Measurements from ENCODE around the gene GAN. TPM values are rescaled to one million over a fixed set of nuclear protein-coding genes. Genes with fewer than 3 reads are reported as not detected.

Gene GAN
- total and polyA plus RNA-seq, 10 of the 15 experiments (the other 5 are each of a cell fraction or from before 2014, with no cell fraction given) = 0.42 to 8.4 (median 2.5) TPM

- in situ Hi-C loops (cut with MboI) = no loop called here
- Histone ChIP-seq H4K20me1 (ENCODE audit: control insufficient read depth, insufficient read depth) (no peaks in the 10 kb centered on the region), H3K9ac (ENCODE audit: control insufficient read depth, insufficient read depth, low read length) (no peak overlapping the region), H2AFZ (ENCODE audit: control insufficient read depth, low read depth, low read length) (no peak overlapping the region), H3K4me1 (ENCODE audit: control insufficient read depth, insufficient read depth, low read length) (no peaks in the 10 kb centered on the region), H3K4me3 (no peak overlapping the region), H3K27me3 (replicated peaks in 1 of 2; ENCODE audit: control insufficient read depth in 2 of 2, insufficient read depth in 2 of 2, low read length in 1 of 2) (no peaks in the 10 kb centered on the region), H3K27ac (ENCODE audit: control insufficient read depth, insufficient read depth) (no peak overlapping the region), H3K4me2 (ENCODE audit: control insufficient read depth, insufficient read depth) (no peak overlapping the region), H3K36me3 (ENCODE audit: control insufficient read depth in 2 of 2, insufficient read depth in 2 of 2, low read length in 1 of 2) (no peaks in the 10 kb centered on the region), H3K9me3 (replicated peaks; ENCODE audit: control insufficient read depth, insufficient read depth, low read length) (no peaks in the 10 kb centered on the region), H3K79me2 (ENCODE audit: control insufficient read depth, insufficient read depth, low read length) (no peaks in the 10 kb centered on the region; the same call in 1 of the 2 replicates)
- ChIA-PET RAD21 (ENCODE audit: unreplicated experiment) (no interaction called here), SMC1A (ENCODE audit: uncharacterized antibody, unreplicated experiment) (interaction anchor here (1.0 to 1.3 kb wide), 2 partner anchors 13 to 38 kb away, joined by 3 to 4 read pairs; no protein-coding TSS in a partner anchor), CTCF (no interaction called here), POLR2A (no interaction called here)
- FAIRE-seq = no peak
- 86% methylated on average over 5 of the region's 5 CpGs for WGBS (ENCODE audit: insufficient coverage, insufficient replicate concordance, low lambda C conversion rate, missing lambda C conversion rate)
- ATAC-seq = no peak
- no peak for DNase-seq (ENCODE audit: low read depth, low spot score)
- intact Hi-C loops (cut with micrococcal nuclease; ENCODE audit: unreplicated experiment) = no loop called here
- no TSS peak for BruUV-seq (replicated peaks)
- no peak for TF ChIP-seq SMAD5 (IDR thresholded peaks at IDR 0.05; ENCODE audit: low read depth)
- TF ChIP-seq NFIC (IDR thresholded peaks at IDR 0.05; ENCODE audit: low read depth, low read length) = no peak
- no peak for TF ChIP-seq IRF4 (IDR thresholded peaks at IDR 0.05; ENCODE audit: low read depth, low read length)
- no peak for TF ChIP-seq NRF1 (conservative IDR thresholded peaks at IDR 0.05; ENCODE audit: low read depth, low read length)
Observed at GRCh38 chr16:81327011-81327410, 12.2 kb downstream of the GAN start.

DNA sequence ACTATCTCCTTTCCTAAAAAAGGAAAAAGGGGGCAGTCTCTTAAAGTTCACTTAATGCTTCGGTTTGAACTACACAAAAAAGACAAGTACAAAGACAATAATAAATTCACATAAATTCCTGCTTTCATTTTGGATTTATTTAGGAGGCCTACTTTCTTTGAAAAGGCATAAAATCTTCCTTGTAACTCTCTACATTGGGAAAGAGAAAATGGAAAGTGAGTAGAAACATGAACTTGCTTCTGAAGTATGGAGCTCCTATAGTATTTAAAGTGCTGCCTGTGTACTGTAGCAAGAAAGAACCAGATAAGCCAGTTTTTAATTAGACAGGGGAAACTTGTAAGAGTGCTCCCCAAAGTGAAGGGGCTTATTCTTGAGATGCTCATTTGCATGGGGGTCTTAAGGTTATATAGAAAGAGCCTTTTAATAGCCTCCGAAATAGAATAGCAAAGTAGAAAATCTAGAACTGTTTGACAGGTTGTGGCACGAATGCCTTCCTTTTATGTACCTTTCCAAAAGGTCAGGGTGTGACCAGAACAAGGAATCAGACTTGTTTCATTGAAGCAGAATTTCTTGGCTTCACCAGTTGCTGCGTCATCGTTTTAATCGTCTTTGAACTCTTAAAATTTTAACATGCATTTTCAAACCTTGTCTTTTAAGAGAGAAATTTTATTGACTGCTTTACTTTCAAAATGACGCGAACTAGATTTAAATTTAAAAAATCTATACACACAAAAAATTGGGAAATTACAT is 12.9 kb downstream of the GAN start:
- Histone ChIP-seq H3K4me2 (ENCODE audit: control insufficient read depth, insufficient read depth) (no peak overlapping the region), H3K9ac (ENCODE audit: control insufficient read depth, insufficient read depth, low read length) (no peak overlapping the region), H3K4me3 (no peak overlapping the region), H3K27me3 (replicated peaks in 1 of 2; ENCODE audit: control insufficient read depth in 2 of 2, insufficient read depth in 2 of 2, low read length in 1 of 2) (no peaks in the 10 kb centered on the region), H3K27ac (ENCODE audit: control insufficient read depth, insufficient read depth) (no peak overlapping the region), H4K20me1 (ENCODE audit: control insufficient read depth, insufficient read depth) (no peaks in the 10 kb centered on the region), H3K79me2 (ENCODE audit: control insufficient read depth, insufficient read depth, low read length) (no peaks in the 10 kb centered on the region; the same call in 1 of the 2 replicates), H3K36me3 (ENCODE audit: control insufficient read depth in 2 of 2, insufficient read depth in 2 of 2, low read length in 1 of 2) (no peaks in the 10 kb centered on the region), H2AFZ (ENCODE audit: control insufficient read depth, low read depth, low read length) (no peak overlapping the region), H3K9me3 (replicated peaks; ENCODE audit: control insufficient read depth, insufficient read depth, low read length) (no peaks in the 10 kb centered on the region), H3K4me1 (ENCODE audit: control insufficient read depth, insufficient read depth, low read length) (no peaks in the 10 kb centered on the region)
- no peak for DNase-seq (ENCODE audit: low read depth, low spot score)
- CTCF ChIA-PET = interaction anchor here (1.1 kb wide), 1 partner anchor 78 kb away, joined by 3 read pairs; no protein-coding TSS in a partner anchor
- POLR2A ChIA-PET = no interaction called here
- FAIRE-seq = no peak
- ATAC-seq = no peak
- intact Hi-C loops (cut with micrococcal nuclease; ENCODE audit: unreplicated experiment) = no loop called here
- SMC1A ChIA-PET (ENCODE audit: uncharacterized antibody, unreplicated experiment) = interaction anchor here (1.0 to 1.3 kb wide), 2 partner anchors 14 to 38 kb away, joined by 3 to 4 read pairs; no protein-coding TSS in a partner anchor
- 87% methylated on average over 8 of the region's 8 CpGs for WGBS (ENCODE audit: insufficient coverage, insufficient replicate concordance, low lambda C conversion rate, missing lambda C conversion rate)
- in situ Hi-C loops (cut with MboI) = no loop called here
- BruUV-seq (replicated peaks) = no TSS peak
- RAD21 ChIA-PET (ENCODE audit: unreplicated experiment) = no interaction called here
- TF ChIP-seq MEF2A (IDR thresholded peaks at IDR 0.05; ENCODE audit: insufficient read depth, low read depth, low read length) (no peak), PAX5 (IDR thresholded peaks at IDR 0.05; ENCODE audit: borderline replicate concordance, low read depth, low read length) (no peak), PAX8 (IDR thresholded peaks at IDR 0.05) (no peak), CBFB (IDR thresholded peaks at IDR 0.05; ENCODE audit: low read depth) (no peak), NR2F1 (conservative IDR thresholded peaks at IDR 0.05) (no peak), SREBF1 (IDR thresholded peaks at IDR 0.05; ENCODE audit: low read length) (no peak)
- TF ChIP-seq, protein P1, sequence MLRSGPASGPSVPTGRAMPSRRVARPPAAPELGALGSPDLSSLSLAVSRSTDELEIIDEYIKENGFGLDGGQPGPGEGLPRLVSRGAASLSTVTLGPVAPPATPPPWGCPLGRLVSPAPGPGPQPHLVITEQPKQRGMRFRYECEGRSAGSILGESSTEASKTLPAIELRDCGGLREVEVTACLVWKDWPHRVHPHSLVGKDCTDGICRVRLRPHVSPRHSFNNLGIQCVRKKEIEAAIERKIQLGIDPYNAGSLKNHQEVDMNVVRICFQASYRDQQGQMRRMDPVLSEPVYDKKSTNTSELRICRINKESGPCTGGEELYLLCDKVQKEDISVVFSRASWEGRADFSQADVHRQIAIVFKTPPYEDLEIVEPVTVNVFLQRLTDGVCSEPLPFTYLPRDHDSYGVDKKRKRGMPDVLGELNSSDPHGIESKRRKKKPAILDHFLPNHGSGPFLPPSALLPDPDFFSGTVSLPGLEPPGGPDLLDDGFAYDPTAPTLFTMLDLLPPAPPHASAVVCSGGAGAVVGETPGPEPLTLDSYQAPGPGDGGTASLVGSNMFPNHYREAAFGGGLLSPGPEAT (IDR thresholded peaks at IDR 0.05; ENCODE audit: low read depth) = no peak
- TF ChIP-seq, protein P2, sequence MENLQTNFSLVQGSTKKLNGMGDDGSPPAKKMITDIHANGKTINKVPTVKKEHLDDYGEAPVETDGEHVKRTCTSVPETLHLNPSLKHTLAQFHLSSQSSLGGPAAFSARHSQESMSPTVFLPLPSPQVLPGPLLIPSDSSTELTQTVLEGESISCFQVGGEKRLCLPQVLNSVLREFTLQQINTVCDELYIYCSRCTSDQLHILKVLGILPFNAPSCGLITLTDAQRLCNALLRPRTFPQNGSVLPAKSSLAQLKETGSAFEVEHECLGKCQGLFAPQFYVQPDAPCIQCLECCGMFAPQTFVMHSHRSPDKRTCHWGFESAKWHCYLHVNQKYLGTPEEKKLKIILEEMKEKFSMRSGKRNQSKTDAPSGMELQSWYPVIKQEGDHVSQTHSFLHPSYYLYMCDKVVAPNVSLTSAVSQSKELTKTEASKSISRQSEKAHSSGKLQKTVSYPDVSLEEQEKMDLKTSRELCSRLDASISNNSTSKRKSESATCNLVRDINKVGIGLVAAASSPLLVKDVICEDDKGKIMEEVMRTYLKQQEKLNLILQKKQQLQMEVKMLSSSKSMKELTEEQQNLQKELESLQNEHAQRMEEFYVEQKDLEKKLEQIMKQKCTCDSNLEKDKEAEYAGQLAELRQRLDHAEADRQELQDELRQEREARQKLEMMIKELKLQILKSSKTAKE (IDR thresholded peaks at IDR 0.05; ENCODE audit: low read depth, poor library complexity, severe bottlenecking) = no peak
- TF ChIP-seq, protein P3, sequence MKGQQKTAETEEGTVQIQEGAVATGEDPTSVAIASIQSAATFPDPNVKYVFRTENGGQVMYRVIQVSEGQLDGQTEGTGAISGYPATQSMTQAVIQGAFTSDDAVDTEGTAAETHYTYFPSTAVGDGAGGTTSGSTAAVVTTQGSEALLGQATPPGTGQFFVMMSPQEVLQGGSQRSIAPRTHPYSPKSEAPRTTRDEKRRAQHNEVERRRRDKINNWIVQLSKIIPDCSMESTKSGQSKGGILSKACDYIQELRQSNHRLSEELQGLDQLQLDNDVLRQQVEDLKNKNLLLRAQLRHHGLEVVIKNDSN (IDR thresholded peaks at IDR 0.05; ENCODE audit: borderline replicate concordance, extremely low read length, insufficient read depth, low read depth, low read length) = no peak
